MM.1S (cell line): Measurements from ENCODE around the gene SLBP.

Experiments used
- DNase-seq: peaks from one replicate; pipeline ENCODE4 v3.0.0-alpha.2; 2015
- H2AFZ ChIP-seq: fragments of 300-600 bp; sonication (generic); 2 replicates; pipeline ENCODE4 v1.6.0; 2016; ENCODE audit warnings: antibody characterized with exemption, low read length
- H3F3A ChIP-seq: fragments of 300-600 bp; sonication (generic); 2 replicates; pipeline ENCODE4 v1.6.1; 2016; ENCODE audit warnings: mild to moderate bottlenecking, antibody characterized with exemption, low read length, moderate library complexity, mixed read lengths; ENCODE audit not compliant: insufficient read depth
- H3K27ac ChIP-seq: fragments of 300-600 bp; sonication (generic); 2 replicates; pipeline ENCODE4 v1.5.1; 2016; ENCODE audit warnings: mild to moderate bottlenecking, low read length
- H3K27me3 ChIP-seq: fragments of 300-600 bp; sonication (generic); replicated peaks from 2 replicates; pipeline ENCODE4 v1.6.0; 2016; ENCODE audit warnings: low read length; ENCODE audit not compliant: insufficient read depth
- H3K36me3 ChIP-seq: fragments of 300-600 bp; sonication (generic); replicated peaks from 2 replicates; pipeline ENCODE4 v1.6.1; 2016; ENCODE audit warnings: mild to moderate bottlenecking, low read length, mixed read lengths; ENCODE audit not compliant: insufficient read depth
- H3K4me1 ChIP-seq: fragments of 300-600 bp; sonication (generic); 2 replicates; pipeline ENCODE4 v1.6.1; 2016; ENCODE audit warnings: low read length, mixed read lengths
- H3K4me2 ChIP-seq: fragments of 300-600 bp; sonication (generic); 2 replicates; pipeline ENCODE4 v1.6.0; 2016; ENCODE audit warnings: low read depth, low read length
- H3K4me3 ChIP-seq: fragments of 300-600 bp; sonication (generic); 2 replicates; pipeline ENCODE4 v1.5.1; 2016; ENCODE audit warnings: low read length, mixed read lengths
- H3K79me2 ChIP-seq: fragments of 300-600 bp; sonication (generic); 2 replicates; pipeline ENCODE4 v1.6.1; 2016; ENCODE audit warnings: mixed run types, low read length, mixed read lengths
- H3K9ac ChIP-seq: fragments of 300-600 bp; sonication (generic); 2 replicates; pipeline ENCODE4 v1.6.1; 2016; ENCODE audit warnings: low read length, mixed read lengths
- H3K9me2 ChIP-seq: fragments of 300-600 bp; sonication (generic); replicated peaks from 2 replicates; pipeline ENCODE4 v1.6.1; 2016; ENCODE audit warnings: mild to moderate bottlenecking, low read length, mixed read lengths; ENCODE audit not compliant: insufficient read depth
- H3K9me3 ChIP-seq: fragments of 300-600 bp; sonication (generic); replicated peaks from 2 replicates; pipeline ENCODE4 v1.6.1; 2016; ENCODE audit warnings: mild to moderate bottlenecking, low read length, mixed read lengths; ENCODE audit not compliant: insufficient read depth
- H4K20me1 ChIP-seq: fragments of 300-600 bp; sonication (generic); 2 replicates; pipeline ENCODE4 v1.6.1; 2016; ENCODE audit warnings: mild to moderate bottlenecking, low read length, moderate library complexity, mixed read lengths; ENCODE audit not compliant: insufficient read depth
- EZH2 ChIP-seq: fragments of 300-600 bp; sonication (generic); optimal IDR thresholded peaks from 2 replicates; pipeline ENCODE3; 2017; ENCODE audit warnings: low read depth, mild to moderate bottlenecking, antibody characterized with exemption, low read length, mixed read lengths
- EZH2phosphoT487 ChIP-seq: fragments of 300-600 bp; sonication (generic); IDR thresholded peaks from 2 replicates; pipeline ENCODE4 v1.6.1; 2018; ENCODE audit warnings: antibody characterized with exemption, low read length
- TF ChIP-seq, protein P1 (sequence below): fragments of 300-600 bp; sonication (generic); IDR thresholded peaks from 2 replicates; pipeline ENCODE4 v1.5.1; 2016; ENCODE audit warnings: antibody characterized with exemption, low read length, mixed read lengths

The SLBP gene

DNA sequence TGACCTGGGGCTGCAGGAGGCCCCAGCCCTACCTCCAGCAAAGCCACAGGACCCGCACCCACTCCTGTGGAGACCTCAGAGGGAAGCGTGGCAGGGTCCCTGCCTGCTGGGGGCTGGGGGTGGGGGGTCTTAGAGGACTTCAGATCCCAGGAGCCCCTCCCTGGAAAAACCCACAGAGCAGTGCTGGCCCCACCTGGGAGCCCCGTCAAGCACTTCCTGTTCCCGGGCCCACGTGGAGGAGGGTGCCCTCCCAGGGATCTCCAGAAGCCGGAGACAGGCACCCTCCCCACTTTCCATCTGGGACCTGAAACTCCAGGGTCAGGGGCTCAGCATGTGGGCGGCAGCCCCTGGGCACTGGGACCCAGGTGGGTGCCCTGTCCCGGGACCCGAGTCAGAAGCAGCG lies 41.2 kb upstream of the SLBP start:
- H3K4me3 ChIP-seq, result no peak overlapping the region
- H3F3A ChIP-seq, result no peaks in the 10 kb centered on the region
- no peaks in the 10 kb centered on the region for H4K20me1 ChIP-seq
- TF ChIP-seq EZH2phosphoT487 (no peak), EZH2 (no peak)
- TF ChIP-seq, protein P1, sequence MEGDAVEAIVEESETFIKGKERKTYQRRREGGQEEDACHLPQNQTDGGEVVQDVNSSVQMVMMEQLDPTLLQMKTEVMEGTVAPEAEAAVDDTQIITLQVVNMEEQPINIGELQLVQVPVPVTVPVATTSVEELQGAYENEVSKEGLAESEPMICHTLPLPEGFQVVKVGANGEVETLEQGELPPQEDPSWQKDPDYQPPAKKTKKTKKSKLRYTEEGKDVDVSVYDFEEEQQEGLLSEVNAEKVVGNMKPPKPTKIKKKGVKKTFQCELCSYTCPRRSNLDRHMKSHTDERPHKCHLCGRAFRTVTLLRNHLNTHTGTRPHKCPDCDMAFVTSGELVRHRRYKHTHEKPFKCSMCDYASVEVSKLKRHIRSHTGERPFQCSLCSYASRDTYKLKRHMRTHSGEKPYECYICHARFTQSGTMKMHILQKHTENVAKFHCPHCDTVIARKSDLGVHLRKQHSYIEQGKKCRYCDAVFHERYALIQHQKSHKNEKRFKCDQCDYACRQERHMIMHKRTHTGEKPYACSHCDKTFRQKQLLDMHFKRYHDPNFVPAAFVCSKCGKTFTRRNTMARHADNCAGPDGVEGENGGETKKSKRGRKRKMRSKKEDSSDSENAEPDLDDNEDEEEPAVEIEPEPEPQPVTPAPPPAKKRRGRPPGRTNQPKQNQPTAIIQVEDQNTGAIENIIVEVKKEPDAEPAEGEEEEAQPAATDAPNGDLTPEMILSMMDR, result no peak
- H3K4me1 ChIP-seq, result no peaks in the 10 kb centered on the region
- H3K27ac ChIP-seq, result no peak overlapping the region
- no peak overlapping the region for H3K4me2 ChIP-seq
- peaks cover 83% of the 10 kb centered on the region for H3K27me3 ChIP-seq
- H3K36me3 ChIP-seq, result no peaks in the 10 kb centered on the region
- H3K9ac ChIP-seq, result no peak overlapping the region
- no peaks in the 10 kb centered on the region for H3K9me2 ChIP-seq
- no peaks in the 10 kb centered on the region for H3K9me3 ChIP-seq
- H2AFZ ChIP-seq, result no peak overlapping the region
- no peaks in the 10 kb centered on the region for H3K79me2 ChIP-seq
- no peak for DNase-seq

DNA sequence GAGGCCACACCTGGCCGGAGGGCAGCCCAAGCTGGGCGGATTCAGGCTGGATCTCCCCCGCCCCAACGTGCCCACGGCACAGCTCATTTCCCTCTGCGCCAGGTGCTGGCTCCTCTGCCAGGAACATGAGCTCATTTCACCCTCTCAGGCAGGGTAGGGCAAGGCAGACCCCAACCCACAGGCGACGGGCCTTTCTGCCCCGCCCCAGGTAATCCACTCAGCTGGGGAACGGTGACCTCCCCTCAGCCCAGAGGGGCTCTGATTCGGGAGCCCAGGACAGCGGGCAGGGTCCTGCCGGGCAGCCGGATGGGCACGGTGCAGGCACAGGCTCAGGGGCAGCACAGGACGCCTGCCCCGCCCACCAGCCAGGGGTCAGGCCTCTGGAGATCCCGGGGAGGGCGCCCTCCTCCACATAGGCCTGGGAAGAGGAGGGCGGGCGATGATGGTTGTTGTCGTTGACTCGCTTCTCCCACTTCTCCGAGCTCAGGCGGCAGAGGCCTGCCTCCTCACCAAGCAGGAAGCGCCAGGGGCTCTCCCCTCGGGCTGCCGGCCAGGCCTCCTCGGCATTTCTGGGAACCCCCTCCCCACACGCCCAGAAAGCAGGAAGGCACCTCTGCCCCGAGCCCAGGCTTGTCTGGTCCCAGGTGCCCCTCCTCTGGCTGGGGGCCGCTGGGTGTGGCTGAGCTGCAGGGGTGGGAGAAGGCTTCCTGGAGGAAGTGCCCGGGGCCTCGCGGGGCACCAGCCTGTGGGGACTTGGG lies 40.3 kb upstream of the SLBP start:
- no peaks in the 10 kb centered on the region for H3K36me3 ChIP-seq
- peaks cover 77% of the 10 kb centered on the region for H3K27me3 ChIP-seq
- H3K4me2 ChIP-seq, result no peak overlapping the region
- TF ChIP-seq EZH2 (no peak), EZH2phosphoT487 (no peak)
- TF ChIP-seq, protein P1, result no peak
- H3K4me3 ChIP-seq, result no peak overlapping the region
- H3K4me1 ChIP-seq, result no peaks in the 10 kb centered on the region
- H4K20me1 ChIP-seq, result no peaks in the 10 kb centered on the region
- DNase-seq, result no peak
- H3K79me2 ChIP-seq, result no peaks in the 10 kb centered on the region
- H3K27ac ChIP-seq, result no peak overlapping the region
- no peak overlapping the region for H2AFZ ChIP-seq
- no peaks in the 10 kb centered on the region for H3K9me3 ChIP-seq
- H3K9me2 ChIP-seq, result no peaks in the 10 kb centered on the region
- no peaks in the 10 kb centered on the region for H3F3A ChIP-seq
- no peak overlapping the region for H3K9ac ChIP-seq

DNA sequence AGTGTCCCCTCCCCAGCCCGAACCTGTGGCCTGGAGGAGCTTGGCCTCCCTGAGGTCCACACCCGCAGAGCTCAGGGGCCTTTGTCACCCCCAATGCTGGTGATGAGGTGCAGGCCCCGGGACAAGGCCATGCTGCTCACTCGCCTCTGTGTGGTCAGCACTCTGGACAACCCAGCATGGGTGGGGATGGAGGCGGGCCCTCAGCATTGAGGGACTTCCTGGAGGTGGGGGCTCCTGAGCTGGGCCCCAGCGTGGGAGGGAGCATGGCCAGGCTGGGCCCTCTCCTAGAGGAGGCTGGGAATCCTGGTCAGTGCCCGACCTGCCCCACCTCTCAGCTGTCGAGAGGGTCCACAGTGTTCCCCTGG lies 39.8 kb upstream of the SLBP start:
- Histone ChIP-seq H3K79me2 (no peaks in the 10 kb centered on the region), H3F3A (no peaks in the 10 kb centered on the region), H3K27me3 (peaks cover 72% of the 10 kb centered on the region), H3K4me2 (no peak overlapping the region), H3K9me3 (no peaks in the 10 kb centered on the region), H3K36me3 (no peaks in the 10 kb centered on the region), H4K20me1 (no peaks in the 10 kb centered on the region), H3K4me1 (no peaks in the 10 kb centered on the region), H2AFZ (no peak overlapping the region), H3K9ac (no peak overlapping the region), H3K9me2 (no peaks in the 10 kb centered on the region), H3K4me3 (no peak overlapping the region), H3K27ac (no peak overlapping the region)
- no peak for DNase-seq
- TF ChIP-seq EZH2 (no peak), EZH2phosphoT487 (no peak)
- TF ChIP-seq, protein P1, result no peak
